GM12865 (cell line): ENCODE measurements around the gene DIS3L2.
A peak's percentile ranks its signal among the peaks of the same experiment; 100 is the strongest.

Experiments used
- DNase-seq: peaks from one replicate; pipeline ENCODE4 v3.0.0; 2010; ENCODE audit warnings: low read depth
- H3K4me3 ChIP-seq: 2 replicates; pipeline ENCODE4 v1.5.1; 2011; ENCODE audit warnings: mild to moderate bottlenecking, low read depth, low read length, control low read depth
- TF ChIP-seq, protein P1 (sequence below): IDR thresholded peaks from 2 replicates; pipeline ENCODE4 v1.5.1; 2011; ENCODE audit warnings: low read length, control low read depth, low read depth, inconsistent platforms; ENCODE audit not compliant: insufficient read depth; ENCODE audit errors: missing control alignments

The DIS3L2 gene

DNA sequence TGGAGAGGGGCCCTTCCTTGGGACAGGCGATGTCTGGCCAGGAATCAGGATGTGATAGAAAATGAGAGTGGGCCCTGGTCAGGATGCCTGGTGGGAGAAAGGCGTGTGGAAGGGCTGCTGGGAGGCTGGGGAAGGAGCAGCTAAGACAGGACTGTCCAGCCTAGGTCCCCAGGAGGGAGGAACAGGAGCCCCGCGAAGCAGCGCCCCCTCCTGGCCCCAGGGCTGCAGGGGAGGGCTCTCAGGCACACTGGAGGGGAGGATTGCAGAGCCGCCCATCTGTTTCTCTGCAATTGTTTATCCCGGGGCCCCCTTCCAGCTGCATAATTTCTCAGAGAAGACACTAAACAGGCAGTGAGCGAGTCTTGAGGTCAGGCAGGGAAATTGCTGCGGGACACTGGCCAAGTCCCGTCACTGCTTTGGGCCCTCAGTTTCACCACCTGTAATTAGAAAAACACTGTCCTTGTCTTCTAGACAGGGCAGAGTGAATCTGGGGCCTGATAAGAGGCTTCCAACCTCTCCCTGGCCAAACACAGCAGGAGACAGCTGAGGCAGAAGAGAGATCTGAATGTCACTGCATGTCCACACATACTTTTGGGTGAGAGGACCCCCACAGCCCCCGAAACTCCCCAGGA lies 31.4 kb upstream of the DIS3L2 start:
- TF ChIP-seq, protein P1, sequence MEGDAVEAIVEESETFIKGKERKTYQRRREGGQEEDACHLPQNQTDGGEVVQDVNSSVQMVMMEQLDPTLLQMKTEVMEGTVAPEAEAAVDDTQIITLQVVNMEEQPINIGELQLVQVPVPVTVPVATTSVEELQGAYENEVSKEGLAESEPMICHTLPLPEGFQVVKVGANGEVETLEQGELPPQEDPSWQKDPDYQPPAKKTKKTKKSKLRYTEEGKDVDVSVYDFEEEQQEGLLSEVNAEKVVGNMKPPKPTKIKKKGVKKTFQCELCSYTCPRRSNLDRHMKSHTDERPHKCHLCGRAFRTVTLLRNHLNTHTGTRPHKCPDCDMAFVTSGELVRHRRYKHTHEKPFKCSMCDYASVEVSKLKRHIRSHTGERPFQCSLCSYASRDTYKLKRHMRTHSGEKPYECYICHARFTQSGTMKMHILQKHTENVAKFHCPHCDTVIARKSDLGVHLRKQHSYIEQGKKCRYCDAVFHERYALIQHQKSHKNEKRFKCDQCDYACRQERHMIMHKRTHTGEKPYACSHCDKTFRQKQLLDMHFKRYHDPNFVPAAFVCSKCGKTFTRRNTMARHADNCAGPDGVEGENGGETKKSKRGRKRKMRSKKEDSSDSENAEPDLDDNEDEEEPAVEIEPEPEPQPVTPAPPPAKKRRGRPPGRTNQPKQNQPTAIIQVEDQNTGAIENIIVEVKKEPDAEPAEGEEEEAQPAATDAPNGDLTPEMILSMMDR, result peak; percentile 61
- DNase-seq, result peak; percentile 20

DNA sequence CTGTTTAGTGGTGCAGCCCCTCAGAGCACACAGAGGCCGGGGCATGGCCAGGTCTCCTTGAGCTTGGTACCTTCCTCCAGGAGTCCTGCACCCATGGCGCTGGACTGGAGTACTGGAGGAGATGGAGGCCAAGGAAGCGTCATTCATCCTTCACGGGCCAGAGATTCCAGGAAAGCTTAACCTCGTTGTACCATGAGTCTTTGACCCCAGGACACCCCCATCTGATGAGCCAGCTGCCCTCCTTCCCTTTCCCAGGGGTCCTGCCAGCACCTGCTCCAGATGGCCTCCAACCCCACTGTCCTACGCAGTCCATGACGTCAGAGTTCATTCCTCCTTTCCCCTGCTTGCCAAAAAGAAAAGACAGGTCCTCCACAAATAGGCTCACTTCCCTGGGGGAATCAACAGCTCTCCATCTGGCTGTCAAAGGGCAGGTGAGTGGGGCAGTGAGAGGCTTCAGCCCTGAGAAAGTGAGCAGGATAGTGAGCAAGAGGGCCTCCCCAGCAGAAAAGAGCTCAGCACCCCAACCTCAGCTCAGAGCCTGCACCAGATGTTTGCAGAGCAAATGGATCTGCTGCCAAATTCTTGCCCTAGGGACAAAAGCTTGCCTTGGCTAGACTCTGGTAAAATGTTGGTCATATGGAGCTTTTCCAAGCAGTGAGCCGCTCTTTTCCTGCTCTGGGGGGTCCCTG lies 30.8 kb upstream of the DIS3L2 start:
- TF ChIP-seq, protein P1, result no peak
- no peak overlapping the region for H3K4me3 ChIP-seq
- no peak for DNase-seq

More for the DNA sequence above, 31.4 kb upstream of the DIS3L2 start:
- H3K4me3 ChIP-seq, result no peak overlapping the region

DNA sequence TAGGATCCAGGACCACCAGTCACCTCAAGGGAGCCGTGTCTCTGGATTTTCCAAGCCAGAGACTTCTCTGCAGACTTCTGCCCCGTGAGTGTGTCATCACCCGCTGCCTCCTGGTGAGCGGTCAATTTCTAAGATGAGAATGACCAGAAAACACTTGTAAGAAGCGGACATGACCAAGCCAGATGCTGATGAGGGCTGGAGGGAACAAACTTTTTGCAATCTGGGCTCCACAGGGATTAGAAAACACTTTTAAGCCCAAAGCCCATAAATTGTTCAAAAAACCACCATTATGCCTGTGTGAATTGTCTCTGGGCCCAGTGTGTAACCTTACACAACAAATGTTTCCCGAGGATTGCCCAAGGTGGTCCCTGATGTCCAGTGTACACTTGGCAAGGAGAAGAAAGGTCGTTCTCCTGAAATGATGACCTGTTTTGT lies 30.0 kb upstream of the DIS3L2 start:
- no peak overlapping the region for H3K4me3 ChIP-seq
- TF ChIP-seq, protein P1, result no peak
- DNase-seq, result no peak

DNA sequence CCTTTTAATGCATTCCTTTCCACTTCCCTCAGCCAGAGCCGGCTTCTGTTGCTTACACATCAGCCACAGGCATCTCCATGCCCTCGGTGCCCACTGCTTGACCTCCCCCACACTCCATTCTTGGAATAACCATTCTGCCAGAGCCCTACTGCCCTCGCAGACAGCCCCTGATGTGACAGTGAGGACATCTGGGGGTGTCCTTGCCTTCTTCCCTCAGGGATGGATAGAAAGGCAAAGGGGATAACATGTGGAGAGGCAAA lies 28.9 kb upstream of the DIS3L2 start:
- no peak overlapping the region for H3K4me3 ChIP-seq
- TF ChIP-seq, protein P1, result no peak

DNA sequence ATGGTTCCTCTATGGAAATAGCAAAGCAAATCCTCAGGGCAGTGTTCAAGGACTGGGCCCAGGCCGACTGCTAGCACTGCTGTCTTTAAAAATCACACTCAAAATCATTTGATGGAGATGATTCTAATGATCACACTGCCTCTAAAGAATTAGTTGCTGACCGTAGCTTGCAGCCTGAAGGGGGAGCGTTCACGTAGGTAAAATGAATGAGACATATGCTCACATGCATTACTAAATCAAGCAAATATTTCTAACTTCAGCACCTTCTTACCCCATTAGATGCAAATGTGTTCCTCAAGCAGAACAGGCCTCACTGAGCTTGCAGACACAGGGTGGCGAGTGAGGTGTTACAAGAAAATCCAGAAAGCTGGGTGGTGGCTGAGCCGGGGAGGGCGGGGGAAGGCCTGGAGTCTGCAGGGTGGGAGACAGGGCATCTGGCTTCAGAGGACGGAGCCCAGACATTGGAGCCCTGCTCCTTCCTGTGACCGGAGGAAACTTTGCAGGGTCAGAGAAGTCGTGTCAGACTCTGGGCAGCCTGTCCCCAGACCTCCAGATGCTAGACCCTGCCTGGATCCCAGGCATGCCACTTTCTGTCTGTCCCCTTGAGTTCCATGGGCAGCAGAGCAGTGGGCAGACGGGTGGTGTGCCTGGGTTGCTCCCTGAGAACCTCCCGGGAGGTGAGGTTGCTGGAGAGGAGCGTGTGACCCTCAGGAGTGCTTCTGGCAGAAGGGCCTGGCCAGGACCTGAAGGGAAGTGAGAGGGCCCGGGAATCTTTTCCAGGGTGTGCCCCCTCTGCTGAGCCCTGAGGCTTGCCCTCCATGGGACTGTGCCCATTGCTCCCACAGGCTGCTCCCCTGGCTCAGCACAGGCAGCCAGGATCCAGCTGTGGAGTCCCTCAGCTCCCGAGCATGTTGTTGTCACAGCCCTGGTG lies 28.3 kb upstream of the DIS3L2 start:
- TF ChIP-seq, protein P1, result no peak
- no peak for DNase-seq
- H3K4me3 ChIP-seq, result no peak overlapping the region

More for the DNA sequence above, 28.9 kb upstream of the DIS3L2 start:
- no peak for DNase-seq

DNA sequence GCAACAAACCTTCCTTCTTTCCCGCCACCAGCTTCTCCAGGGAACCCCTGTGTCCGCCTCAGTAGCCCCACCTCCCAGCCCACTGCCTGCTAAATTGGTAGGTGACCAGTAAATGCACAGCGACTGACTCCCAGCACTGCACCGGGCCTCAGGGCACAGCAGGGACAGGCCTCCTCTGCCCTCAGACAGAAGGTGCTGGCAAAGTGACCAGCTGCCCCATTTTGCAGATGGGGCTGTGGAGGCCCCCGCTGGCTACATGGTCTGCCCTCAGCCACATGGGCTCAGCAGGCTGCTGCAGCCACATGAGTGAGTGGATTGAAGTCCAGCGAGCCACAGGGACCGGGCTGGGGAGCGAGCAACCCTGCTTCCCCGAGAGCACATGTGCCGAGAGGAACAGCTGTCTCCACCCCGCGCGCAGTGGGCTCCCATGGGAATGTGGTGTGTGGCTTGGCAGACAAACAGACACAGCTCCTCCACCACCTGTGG lies 27.6 kb upstream of the DIS3L2 start:
- TF ChIP-seq, protein P1, result no peak
- H3K4me3 ChIP-seq, result no peak overlapping the region
- peak; percentile 32 for DNase-seq
